GM18505 (cell line): ENCODE data around the gene ARL6IP5.

Source experiments
- ATAC-seq: cut with Tn5 transposase; IDR thresholded peaks from one replicate; pipeline ENCODE4 v1.9.1; 2021; ENCODE audit not compliant: unreplicated experiment
- POLR2A ChIP-seq: IDR thresholded peaks from 4 replicates; pipeline ENCODE4 v1.6.1; 2011; ENCODE audit warnings: borderline replicate concordance; ENCODE audit not compliant: insufficient read depth, insufficient read length; ENCODE audit errors: extremely low read depth

ARL6IP5 gene

DNA sequence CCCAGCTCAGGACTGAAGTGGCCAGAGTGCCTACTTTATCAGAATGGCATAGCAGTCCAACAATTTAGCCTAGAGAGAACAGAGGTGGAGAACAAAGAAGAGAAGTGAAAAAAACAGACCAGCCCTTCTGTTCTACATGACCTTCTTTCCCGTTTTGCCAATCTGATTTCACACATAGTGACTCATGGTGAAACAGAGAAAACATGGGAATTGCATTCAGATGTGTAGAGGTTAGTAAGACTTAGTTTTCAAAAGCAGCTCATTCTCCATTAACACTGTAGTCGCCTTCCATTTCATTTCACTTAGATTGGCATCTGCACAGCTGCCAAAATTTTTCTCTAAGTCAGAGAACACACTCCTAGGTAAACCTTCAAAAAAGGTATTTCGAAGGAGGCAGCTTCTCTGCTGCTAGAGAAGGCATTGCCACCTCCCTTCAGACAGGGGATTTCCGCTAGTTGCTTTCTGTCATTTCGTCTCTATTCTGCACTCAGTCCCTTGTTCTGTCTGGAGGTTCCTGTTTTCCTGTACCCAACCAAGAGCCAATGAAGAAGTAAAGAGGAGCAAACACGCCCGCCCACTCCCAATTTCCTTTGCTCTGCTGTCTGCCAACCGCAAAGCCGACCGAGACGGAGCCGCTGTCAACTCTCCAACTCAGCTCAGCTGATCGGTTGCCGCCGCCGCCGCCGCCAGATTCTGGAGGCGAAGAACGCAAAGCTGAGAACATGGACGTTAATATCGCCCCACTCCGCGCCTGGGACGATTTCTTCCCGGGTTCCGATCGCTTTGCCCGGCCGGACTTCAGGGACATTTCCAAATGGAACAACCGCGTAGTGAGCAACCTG lies at the start of gene ARL6IP5:
Gene ARL6IP5 (plus strand): TSS at position 612 of the 842 bp plus-strand sequence. CDS start 111 bp downstream, at position 723.
- TF ChIP-seq POLR2A, result peak; percentile 67
- ATAC-seq, result peak; percentile 51

DNA sequence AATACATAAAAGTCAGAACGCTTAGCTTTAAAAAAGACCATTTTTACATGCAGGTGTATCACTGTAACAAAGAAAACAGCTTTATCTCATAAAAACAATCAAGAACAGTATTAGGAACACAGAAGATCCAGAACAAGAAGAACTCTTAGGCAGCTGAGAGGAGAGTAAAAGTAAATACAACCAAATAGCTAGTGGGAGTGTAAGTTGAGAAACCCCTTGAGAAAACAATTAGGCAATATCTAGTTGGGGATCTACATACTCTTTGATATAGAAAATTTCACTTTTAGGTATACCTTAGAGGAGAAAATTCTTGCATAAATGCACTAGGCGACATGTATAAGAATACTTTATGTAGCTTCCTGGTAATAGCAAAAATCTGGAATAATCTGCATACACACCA lies 40.1 kb upstream of the ARL6IP5 start:
- TF ChIP-seq POLR2A, result no peak
- no peak for ATAC-seq

DNA sequence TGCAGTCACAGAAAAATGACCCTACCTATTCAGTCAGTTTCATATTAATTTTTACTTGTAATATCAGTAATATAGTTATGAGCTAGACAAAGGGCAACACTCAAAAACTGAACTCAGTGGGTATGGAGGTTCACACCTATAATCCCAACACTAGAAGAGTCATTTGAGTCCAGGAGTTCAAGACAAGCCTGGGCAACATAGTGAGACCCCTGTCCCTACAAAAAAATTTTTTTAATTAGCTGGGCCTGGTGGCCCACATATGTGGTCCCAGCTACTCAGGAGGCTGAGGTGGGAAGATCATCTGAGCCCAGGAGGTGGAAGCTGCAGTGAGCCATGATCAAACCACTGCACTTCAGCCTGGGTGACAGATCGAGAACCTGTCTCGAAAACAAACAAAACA lies 35.7 kb upstream of the ARL6IP5 start:
- no peak for ATAC-seq
- TF ChIP-seq POLR2A, result no peak

DNA sequence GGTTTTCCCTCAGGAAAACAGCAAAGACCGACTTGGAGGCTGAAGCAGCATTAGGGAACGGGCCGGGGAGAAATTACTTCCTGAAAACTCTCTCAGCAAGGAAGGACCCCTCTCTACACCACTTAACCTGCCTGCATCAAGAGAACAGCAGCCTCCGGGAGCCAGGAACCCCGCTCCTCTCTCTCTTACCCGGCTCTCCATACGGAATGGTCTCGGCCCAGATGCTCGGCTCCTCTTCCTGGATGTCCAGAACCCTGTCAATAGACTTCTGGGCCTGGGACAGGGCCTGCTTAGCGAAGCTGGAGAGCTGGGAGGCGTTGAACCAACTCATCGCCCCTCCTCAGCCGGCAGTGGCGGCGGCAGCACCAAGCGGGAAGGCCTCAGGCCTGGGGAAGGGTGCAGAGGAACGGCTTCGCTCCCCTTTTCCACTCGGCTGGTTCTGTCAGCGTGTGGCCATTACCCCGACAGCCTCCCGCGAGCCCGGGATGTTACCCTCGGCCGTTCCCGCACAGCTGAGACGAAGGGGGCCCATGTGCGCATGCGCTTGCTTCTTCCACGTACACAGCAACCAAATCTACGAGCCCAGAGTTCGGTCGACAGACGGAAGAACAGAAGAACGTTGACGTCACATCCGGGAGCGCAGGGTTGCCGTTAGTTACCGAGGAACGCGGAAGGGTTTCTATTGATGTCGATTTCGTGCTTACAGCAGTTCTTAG lies 32.8 kb upstream of the ARL6IP5 start, which contains the start of gene TMF1:
Gene TMF1 (minus strand): TSS at position 578 of the 716 bp plus-strand sequence. CDS start 247 bp downstream, at position 331.
- peak; percentile 92 for ATAC-seq
- TF ChIP-seq POLR2A, result peak; percentile 78

DNA sequence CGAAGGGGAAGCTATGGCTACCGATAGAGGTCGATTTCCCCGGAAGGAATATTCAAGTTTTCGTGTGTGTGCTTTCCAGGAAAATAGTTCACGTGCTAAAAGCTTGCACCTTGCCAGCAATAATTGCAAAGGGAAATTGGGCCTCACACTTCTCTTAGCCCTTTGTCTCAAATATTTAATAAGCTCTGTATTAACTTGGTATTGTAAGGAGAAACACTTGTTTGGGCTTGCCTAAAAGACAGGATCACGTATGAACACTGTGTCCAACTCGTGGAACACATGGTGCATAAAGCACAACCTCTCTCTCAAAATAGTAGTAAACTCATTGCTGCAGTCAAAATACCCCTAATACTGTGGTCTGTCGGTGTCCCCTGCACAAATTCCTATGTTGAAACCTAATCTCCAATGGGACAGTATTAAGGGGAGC lies 32.3 kb upstream of the ARL6IP5 start:
- no peak for ATAC-seq
- TF ChIP-seq POLR2A, result no peak

DNA sequence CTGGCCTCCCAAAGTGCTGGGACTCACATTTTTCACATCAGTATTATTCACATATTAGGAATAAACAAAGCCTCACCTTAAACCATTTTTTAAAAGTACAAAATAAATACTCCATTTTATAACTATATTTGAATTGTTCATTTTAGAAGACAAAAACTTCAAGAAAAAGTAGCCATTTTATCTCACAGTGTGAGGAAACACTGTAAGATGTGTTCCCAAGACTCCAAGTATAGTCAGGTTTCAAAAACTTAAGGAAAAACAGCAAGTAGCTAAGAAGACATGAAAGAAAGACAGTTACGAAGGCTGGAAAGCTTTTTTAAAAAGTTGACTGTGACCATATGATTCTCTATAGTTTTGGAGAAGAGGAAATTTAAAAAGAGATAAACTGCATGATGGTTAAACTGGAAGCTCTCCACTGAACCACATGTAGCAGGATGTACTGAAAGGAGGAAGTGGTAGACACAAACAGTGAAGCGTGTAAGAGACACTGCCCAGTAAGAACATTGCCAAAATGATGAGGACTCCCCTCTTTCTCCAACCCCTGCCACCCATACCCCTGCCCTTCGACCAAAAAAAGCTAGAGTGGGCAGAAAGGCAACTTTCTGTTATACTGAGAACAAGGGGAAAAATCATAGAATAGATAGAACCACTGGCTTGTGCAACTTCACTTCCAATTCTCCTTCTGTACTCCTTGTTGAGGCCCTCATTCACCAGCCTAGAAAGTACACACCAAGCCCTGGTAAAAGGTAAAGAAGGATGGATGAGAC lies 26.4 kb upstream of the ARL6IP5 start:
- peak; percentile 99 for ATAC-seq
- TF ChIP-seq POLR2A, result no peak

DNA sequence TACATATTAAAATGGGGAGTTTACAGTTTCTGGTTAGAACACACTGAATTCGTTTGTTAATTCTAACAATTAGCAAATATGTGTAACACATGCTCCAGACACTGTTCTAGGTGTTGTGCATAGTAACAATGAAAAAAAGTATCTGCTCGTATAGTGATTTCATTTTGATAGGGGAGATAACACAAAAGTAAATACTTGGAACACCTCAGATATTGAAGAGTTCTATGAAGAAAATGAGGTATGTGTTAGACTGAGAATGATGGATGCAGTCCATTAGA lies 25.9 kb upstream of the ARL6IP5 start:
- no peak for TF ChIP-seq POLR2A
- no peak for ATAC-seq

- TF ChIP-seq POLR2A, result no peak
- ATAC-seq, result no peak
Measured at GRCh38 chr3:69059688-69060087, 25.0 kb upstream of the ARL6IP5 start.

DNA sequence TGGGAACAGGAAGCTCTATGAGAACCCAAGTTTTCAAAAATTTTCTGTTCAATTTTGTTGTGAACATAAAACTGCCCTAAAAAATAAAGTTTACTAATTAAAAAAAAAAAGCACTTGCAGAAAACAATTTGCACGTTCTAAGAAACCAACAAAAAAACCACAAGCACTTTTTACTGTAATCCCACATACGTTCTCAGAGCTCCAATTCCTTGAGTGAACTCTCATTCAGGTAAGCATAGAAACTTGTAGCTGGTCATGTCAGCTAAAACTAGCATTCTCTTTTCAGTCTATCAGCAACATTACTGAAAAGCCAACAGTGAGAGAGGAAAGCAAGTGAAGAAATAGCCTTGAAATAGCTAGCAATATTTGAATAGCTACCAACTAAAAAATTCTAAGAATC lies 21.1 kb upstream of the ARL6IP5 start:
- TF ChIP-seq POLR2A, result no peak
- no peak for ATAC-seq

- ATAC-seq, result no peak
- no peak for TF ChIP-seq POLR2A
Measured at GRCh38 chr3:69065318-69065964, 19.3 kb upstream of the ARL6IP5 start.

DNA sequence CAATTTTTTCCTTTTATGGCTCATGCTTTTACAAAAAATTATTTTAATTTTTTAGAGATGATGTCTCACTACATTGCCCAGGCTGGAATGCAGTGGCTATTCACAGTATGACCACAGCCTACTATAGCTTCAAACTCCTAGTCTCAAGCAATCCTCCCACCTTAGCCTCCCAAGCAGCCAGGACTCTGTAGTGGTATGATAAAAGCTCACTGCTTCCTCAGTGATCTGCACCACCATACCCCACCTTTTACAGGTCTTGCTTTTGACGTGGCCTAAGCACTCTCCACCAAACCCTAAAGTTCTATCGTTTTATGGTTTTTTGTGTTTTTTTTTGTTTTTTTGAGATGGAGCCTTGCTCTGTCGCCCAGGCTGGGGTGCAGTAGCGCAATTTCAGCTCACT lies 18.6 kb upstream of the ARL6IP5 start:
- TF ChIP-seq POLR2A, result no peak
- no peak for ATAC-seq

GRCh38 chr3:69072928-69073327 lies 11.8 kb upstream of the ARL6IP5 start:
- no peak for ATAC-seq
- no peak for TF ChIP-seq POLR2A
